Upper lobe of left lung (tissue), 6 donors: ENCODE data around the gene F7. TPM values are rescaled to one million over a fixed set of nuclear protein-coding genes. Genes with fewer than 3 reads are reported as not detected.
"Not testable (repeated sequence)": the region's sequence is repeated elsewhere in the genome, so short reads cannot be mapped to it uniquely, and the experiment has no call there.

ENCODE experiments used
- ATAC-seq, 2 donors: fragments of 200-7000 bp; cut with Tn5 transposase; one replicate each; pipeline ENCODE4 v1.9.1; 2022; ENCODE audit warnings: mild to moderate bottlenecking in 2 of 2, moderate library complexity in 2 of 2; ENCODE audit not compliant: low FRiP score in 2 of 2
- DNase-seq, 2 donors: peaks; one replicate each; pipeline ENCODE4 v3.0.0-alpha.2; 2019 to 2020
- H3K27ac ChIP-seq, 4 donors: fragments of 200-600 bp; sonication (generic); one replicate each; pipeline ENCODE4 v1.5.1; 2016 to 2019
- H3K27me3 ChIP-seq, 4 donors: fragments of 200-600 bp; sonication (generic); one replicate each; pipeline ENCODE4 v1.5.1; 2017 to 2019
- H3K36me3 ChIP-seq, 4 donors: fragments of 200-600 bp; sonication (generic); one replicate each; pipeline ENCODE4 v1.5.1; 2016 to 2019
- H3K4me1 ChIP-seq, 4 donors: fragments of 200-600 bp; sonication (generic); one replicate each; pipeline ENCODE4 v1.5.1; 2018 to 2019
- H3K4me3 ChIP-seq, 4 donors: fragments of 200-600 bp; sonication (generic); one replicate each; pipeline ENCODE4 v1.5.1; 2017 to 2019; ENCODE audit warnings: mild to moderate bottlenecking in 2 of 4, moderate library complexity in 1 of 4
- H3K9me3 ChIP-seq, 4 donors: fragments of 200-600 bp; sonication (generic); one replicate each; pipeline ENCODE4 v1.5.1; 2018 to 2019
- CTCF ChIP-seq, 6 experiments: fragments of 450-650 bp in 4 of 6; fragments of 200-600 bp in 2 of 6; sonication (generic) in 2 of 6; IDR thresholded peaks; one replicate each; pipeline ENCODE4 v1.5.1; 2016 to 2019; ENCODE audit warnings: antibody characterized with exemption in 6 of 6
- EP300 ChIP-seq, 4 donors: sonication (generic); formaldehyde crosslinking; IDR thresholded peaks; one replicate each; pipeline ENCODE4 v1.5.1; 2017; ENCODE audit warnings: antibody characterized with exemption in 4 of 4, control low read depth in 2 of 4
- POLR2A ChIP-seq, 4 donors: fragments of 450-650 bp; IDR thresholded peaks; one replicate each; pipeline ENCODE4 v1.5.1; 2016 to 2017; ENCODE audit warnings: antibody characterized with exemption in 4 of 4, mild to moderate bottlenecking in 2 of 4
- POLR2AphosphoS5 ChIP-seq, 2 donors: sonication (generic); formaldehyde crosslinking; IDR thresholded peaks; one replicate each; pipeline ENCODE4 v1.5.1; 2017; ENCODE audit warnings: antibody characterized with exemption in 2 of 2
- WGBS, 2 donors: methylation state at CpG; one replicate each; pipeline ENCODE4 v1.1.5; 2017 to 2018; 5-methylcytosine and 5-hydroxymethylcytosine counted together
- total RNA-seq, 6 donors: library from RNA; depleted of rRNA in 4 of 6; stranded (reverse); fragments of >200 nt in 4 of 6; gene quantifications; one replicate each; pipeline versions ENCODE4 v1.1.0 to v1.2.1, GENCODE V29; 2016 to 2021
- donor health status: DM: no; HTN: no; CAD: no; lungs with moderate emphysema.
- donor health status: DM: no; HTN: yes; CAD: no; lungs with severe emphysema.

The F7 gene
- total RNA-seq, 6 donors from 2014 or later = 0.20 TPM; not detected in 5

- H3K9me3 ChIP-seq = no peaks in the 10 kb centered on the region
- peaks cover 0 to 7% (median 2%) of the 10 kb centered on the region in 4 donors for H3K4me1 ChIP-seq
- H3K36me3 ChIP-seq = peaks cover 0 to 2% (median 0%) of the 10 kb centered on the region in 4 donors
- no peaks in the 10 kb centered on the region for H3K27me3 ChIP-seq
- no peak overlapping the region for H3K4me3 ChIP-seq
- 61 to 95% methylated on average over 4 to 9 of the region's 9 CpGs for WGBS, 2 donors
- TF ChIP-seq POLR2AphosphoS5 (IDR thresholded peaks at IDR 0.05) (no peak), EP300 (IDR thresholded peaks at IDR 0.05) (no peak), CTCF (IDR thresholded peaks at IDR 0.05) (no peak), POLR2A (IDR thresholded peaks at IDR 0.05) (no peak)
- DNase-seq (peak in 1 of 2 donors; percentile 71), ATAC-seq (peak; percentile 17 to 42)
- H3K27ac ChIP-seq = no peak overlapping the region
Measured at GRCh38 chr13:113103646-113104045, 1.9 kb upstream of the F7 start.

GRCh38 chr13:113105921-113106452 is 396 bp downstream of the F7 start:
- H3K36me3 ChIP-seq = no peaks in the 10 kb centered on the region
- 56 to 67% methylated on average over 5 to 9 of the region's 16 CpGs for WGBS, 2 donors
- ATAC-seq (no peak), DNase-seq (no peak)
- TF ChIP-seq POLR2A (IDR thresholded peaks at IDR 0.05) (no peak), CTCF (IDR thresholded peaks at IDR 0.05) (no peak), POLR2AphosphoS5 (IDR thresholded peaks at IDR 0.05) (no peak), EP300 (IDR thresholded peaks at IDR 0.05) (no peak)
- H3K27me3 ChIP-seq = peaks cover 0 to 19% (median 16%) of the 10 kb centered on the region in 4 donors
- peaks cover 12 to 25% (median 18%) of the 10 kb centered on the region in 4 donors for H3K4me1 ChIP-seq
- no peaks in the 10 kb centered on the region for H3K9me3 ChIP-seq
- no peak overlapping the region for H3K4me3 ChIP-seq
- no peak overlapping the region for H3K27ac ChIP-seq

- no peak overlapping the region for H3K27ac ChIP-seq
- peaks cover 13 to 26% (median 18%) of the 10 kb centered on the region in 4 donors for H3K4me1 ChIP-seq
- 84 to 88% methylated on average over 18 to 23 of the region's 25 CpGs for WGBS, 2 donors
- no peak for ATAC-seq
- H3K27me3 ChIP-seq = peaks cover 0 to 19% (median 16%) of the 10 kb centered on the region in 4 donors
- no peak overlapping the region for H3K4me3 ChIP-seq
- no peaks in the 10 kb centered on the region for H3K9me3 ChIP-seq
- DNase-seq = peak in 1 of 2 donors; percentile 69
- TF ChIP-seq CTCF (IDR thresholded peaks at IDR 0.05) = no peak
- TF ChIP-seq POLR2A (IDR thresholded peaks at IDR 0.05) = no peak
- no peak for TF ChIP-seq POLR2AphosphoS5 (IDR thresholded peaks at IDR 0.05)
- TF ChIP-seq EP300 (IDR thresholded peaks at IDR 0.05) = no peak
- no peaks in the 10 kb centered on the region for H3K36me3 ChIP-seq
Measured at GRCh38 chr13:113106711-113107351, 1.2 kb downstream of the F7 start.

GRCh38 chr13:113108521-113108920 is 2.9 kb downstream of the F7 start:
- DNase-seq, H3K4me3 ChIP-seq, H3K36me3 ChIP-seq, ATAC-seq, H3K27ac ChIP-seq, H3K9me3 ChIP-seq: not testable (repeated sequence)
- H3K27me3 ChIP-seq = peaks cover 0 to 19% (median 16%) of the 10 kb centered on the region in 4 donors
- peaks cover 13 to 26% (median 18%) of the 10 kb centered on the region in 4 donors for H3K4me1 ChIP-seq
- WGBS, 2 donors = 89 to 100% methylated on average over 11 to 14 of the region's 27 CpGs

GRCh38 chr13:113109151-113110047 is 3.8 kb downstream of the F7 start:
- ATAC-seq = peak in 1 of 2 donors; percentile 34
- Histone ChIP-seq H3K4me1 (peaks cover 13 to 26% (median 18%) of the 10 kb centered on the region in 4 donors), H3K36me3 (no peaks in the 10 kb centered on the region), H3K27me3 (peaks cover 0 to 19% (median 16%) of the 10 kb centered on the region in 4 donors), H3K9me3 (no peaks in the 10 kb centered on the region), H3K4me3 (peak overlapping the region in 2 of 4 donors; percentile 36 to 55), H3K27ac (no peak overlapping the region)
- no peak for TF ChIP-seq EP300 (IDR thresholded peaks at IDR 0.05)
- TF ChIP-seq POLR2A (IDR thresholded peaks at IDR 0.05) = no peak
- no peak for TF ChIP-seq POLR2AphosphoS5 (IDR thresholded peaks at IDR 0.05)
- no peak for TF ChIP-seq CTCF (IDR thresholded peaks at IDR 0.05)
- 30 to 59% methylated on average over 22 to 53 of the region's 73 CpGs for WGBS, 2 donors
- peak in 1 of 2 donors; percentile 80 for DNase-seq
